Esophagus squamous epithelium (tissue), 5 donors: ENCODE results near the gene KLK13. TPM values are rescaled to one million over a fixed set of nuclear protein-coding genes. Genes with fewer than 3 reads are reported as not detected.

Source experiments
- DNase-seq: peaks from one replicate; lab custom pipeline; 2025; lab: John Stamatoyannopoulos, UW
- H3K27ac ChIP-seq, 4 donors: fragments of 200-600 bp; sonication (generic); one replicate each; pipeline ENCODE4 v1.5.1; 2016 to 2019; ENCODE audit warnings: mild to moderate bottlenecking in 1 of 4
- H3K27me3 ChIP-seq, 4 donors: fragments of 200-600 bp; sonication (generic); 1 replicate in 3 of 4; 2 replicates in 1 of 4; pipeline versions ENCODE4 v1.5.1 to v1.6.0; 2017 to 2021; ENCODE audit warnings: antibody characterized with exemption in 1 of 4
- H3K36me3 ChIP-seq, 3 donors: fragments of 200-600 bp; sonication (generic); one replicate each; pipeline ENCODE4 v1.5.1; 2016 to 2019
- H3K4me1 ChIP-seq, 3 donors: fragments of 200-600 bp; sonication (generic); one replicate each; pipeline ENCODE4 v1.5.1; 2017 to 2019
- H3K4me3 ChIP-seq, 4 donors: fragments of 200-600 bp; sonication (generic); 1 replicate in 3 of 4; 2 replicates in 1 of 4; pipeline ENCODE4 v1.5.1; 2016 to 2019; ENCODE audit warnings: mild to moderate bottlenecking in 2 of 4, moderate library complexity in 1 of 4
- H3K9me3 ChIP-seq, 3 donors: fragments of 200-600 bp; sonication (generic); one replicate each; pipeline ENCODE4 v1.5.1; 2016 to 2019
- CTCF ChIP-seq, 6 experiments: fragments of 450-650 bp in 4 of 6; fragments of 200-600 bp in 2 of 6; sonication (generic) in 2 of 6; IDR thresholded peaks; one replicate each; pipeline ENCODE4 v1.5.1; 2016 to 2019; ENCODE audit warnings: antibody characterized with exemption in 6 of 6, mild to moderate bottlenecking in 4 of 6, moderate library complexity in 4 of 6
- POLR2A ChIP-seq, 4 donors: fragments of 450-650 bp; IDR thresholded peaks; one replicate each; pipeline ENCODE4 v1.6.1; 2017; ENCODE audit warnings: antibody characterized with exemption in 4 of 4, mild to moderate bottlenecking in 4 of 4, moderate library complexity in 3 of 4
- WGBS, 2 donors: methylation state at CpG; one replicate each; pipeline ENCODE4 v1.1.5; 2018; 5-methylcytosine and 5-hydroxymethylcytosine counted together
- intact Hi-C: fragments of 100-400 bp; cut with DNase I; formaldehyde crosslinking; loops from one replicate; pipeline ENCODE4 v1.15.0; 2022
- total RNA-seq, 4 donors: library from RNA; depleted of rRNA; stranded (reverse); fragments of >200 nt; gene quantifications; one replicate each; pipeline ENCODE4 v1.1.0, GENCODE V29; 2016
- donor health status: DM: yes; HTN: yes; CAD: no.

Gene KLK13
- total RNA-seq, 4 donors from 2014 or later = 163 to 973 (median 600) TPM

- peaks cover 0 to 40% (median 3%) of the 10 kb centered on the region in 4 donors for H3K27me3 ChIP-seq
- no peak for DNase-seq
- H3K27ac ChIP-seq = peak overlapping the region; percentile 44 to 92 (median 84)
- peaks cover 7 to 80% (median 11%) of the 10 kb centered on the region in 3 donors for H3K4me1 ChIP-seq
- no peak for TF ChIP-seq POLR2A (IDR thresholded peaks at IDR 0.05)
- TF ChIP-seq CTCF (IDR thresholded peaks at IDR 0.05) = no peak
- 7 to 10% methylated on average over 16 to 20 of the region's 25 CpGs for WGBS, 2 donors
- peak overlapping the region; percentile 32 to 59 (median 47) for H3K4me3 ChIP-seq
- H3K9me3 ChIP-seq = no peaks in the 10 kb centered on the region
- H3K36me3 ChIP-seq = peaks cover 0 to under 1% (median 0%) of the 10 kb centered on the region in 3 donors
- intact Hi-C loops = no loop called here
Observed at GRCh38 chr19:51065221-51065960, 499 bp upstream of the KLK13 start.

- H3K27me3 ChIP-seq = peaks cover 0 to 40% (median 3%) of the 10 kb centered on the region in 4 donors
- peak overlapping the region in 3 of 4 donors; percentile 80 to 92 (median 89) for H3K27ac ChIP-seq
- H3K9me3 ChIP-seq = no peaks in the 10 kb centered on the region
- intact Hi-C loops = no loop called here
- peaks cover 7 to 63% (median 11%) of the 10 kb centered on the region in 3 donors for H3K4me1 ChIP-seq
- H3K4me3 ChIP-seq = peak overlapping the region in 3 of 4 donors; percentile 32 to 48 (median 46)
- TF ChIP-seq POLR2A (IDR thresholded peaks at IDR 0.05) (no peak), CTCF (IDR thresholded peaks at IDR 0.05) (no peak)
- WGBS, 2 donors = 67 to 79% methylated on average over 6 to 7 of the region's 7 CpGs
- peaks cover 0 to 12% (median 0%) of the 10 kb centered on the region in 3 donors for H3K36me3 ChIP-seq
- no peak for DNase-seq
Observed at GRCh38 chr19:51063664-51064063, 1.2 kb downstream of the KLK13 start.

GRCh38 chr19:51060973-51061372, 3.9 kb downstream of the KLK13 start:
- peaks cover 0 to 36% (median 0%) of the 10 kb centered on the region in 3 donors for H3K36me3 ChIP-seq

GRCh38 chr19:51060336-51060735, 4.6 kb downstream of the KLK13 start:
- 0 to 46% methylated on average over 1 to 3 of the region's 4 CpGs for WGBS, 2 donors
- Histone ChIP-seq H3K4me1 (peaks cover 0 to 30% (median 3%) of the 10 kb centered on the region in 3 donors), H3K9me3 (no peaks in the 10 kb centered on the region), H3K36me3 (peaks cover 0 to 40% (median 0%) of the 10 kb centered on the region in 3 donors), H3K4me3 (no peak overlapping the region), H3K27ac (no peak overlapping the region), H3K27me3 (peaks cover 0 to 28% (median 3%) of the 10 kb centered on the region in 4 donors)
- intact Hi-C loops = no loop called here
- TF ChIP-seq POLR2A (IDR thresholded peaks at IDR 0.05) = no peak
- no peak for TF ChIP-seq CTCF (IDR thresholded peaks at IDR 0.05)
- no peak for DNase-seq

More at GRCh38 chr19:51060973-51061372, 3.9 kb downstream of the KLK13 start:
- Histone ChIP-seq H3K9me3 (no peaks in the 10 kb centered on the region), H3K4me3 (no peak overlapping the region), H3K4me1 (peaks cover 0 to 36% (median 6%) of the 10 kb centered on the region in 3 donors), H3K27ac (no peak overlapping the region), H3K27me3 (peaks cover 0 to 34% (median 3%) of the 10 kb centered on the region in 4 donors)
- no peak for DNase-seq
- WGBS, 2 donors = 0% methylated on average over 1 of the region's 1 CpG
- TF ChIP-seq CTCF (IDR thresholded peaks at IDR 0.05) = no peak
- intact Hi-C loops = no loop called here

GRCh38 chr19:51059715-51060114, 5.2 kb downstream of the KLK13 start:
- 58 to 73% methylated on average over 7 of the region's 7 CpGs for WGBS, 2 donors
- no peak for DNase-seq

More at GRCh38 chr19:51059715-51060114, 5.2 kb downstream of the KLK13 start:
- H3K27ac ChIP-seq = no peak overlapping the region
- peaks cover 0 to 40% (median 0%) of the 10 kb centered on the region in 3 donors for H3K36me3 ChIP-seq
- H3K27me3 ChIP-seq = peaks cover 0 to 22% (median 1%) of the 10 kb centered on the region in 4 donors
- TF ChIP-seq POLR2A (IDR thresholded peaks at IDR 0.05) (no peak), CTCF (IDR thresholded peaks at IDR 0.05) (no peak)
- peaks cover 0 to 24% (median 0%) of the 10 kb centered on the region in 3 donors for H3K4me1 ChIP-seq
- H3K9me3 ChIP-seq = no peaks in the 10 kb centered on the region
- H3K4me3 ChIP-seq = no peak overlapping the region
- intact Hi-C loops = no loop called here
